GM12878 (cell line): ENCODE data around the gene RCC1. TPM values are rescaled to one million over a fixed set of nuclear protein-coding genes. Genes with fewer than 3 reads are reported as not detected.

ENCODE experiments used
- ATAC-seq: fragments of 200-7000 bp; cut with Tn5 transposase; 3 replicates; pipeline ENCODE4 v1.9.1; 2020; ENCODE audit warnings: mild to moderate bottlenecking, moderate library complexity
- BruUV-seq: library from RNA; stranded (reverse); fragments of 400-500 nt; replicated peaks from 2 replicates; lab custom pipeline; 2021; lab: Mats Ljungman, UMichigan
- CTCF ChIA-PET: fragments of 300-600 bp; sonication (Branson Sonifier 250); formaldehyde crosslinking; extraction: SDS; loops from one replicate; lab custom pipeline; 2021; ENCODE audit warnings: inconsistent platforms; lab: Yijun Ruan, JAX
- POLR2A ChIA-PET: fragments of 350-600 bp; formaldehyde crosslinking; extraction: SDS; loops from one replicate; lab custom pipeline; 2021; ENCODE audit warnings: inconsistent platforms; lab: Charles Lee
- RAD21 ChIA-PET: fragments of 300-600 bp; sonication (Branson Sonifier 250); formaldehyde crosslinking; loops from one replicate; lab custom pipeline; 2023; ENCODE audit warnings: antibody characterized with exemption; ENCODE audit not compliant: unreplicated experiment; lab: Charles Lee
- SMC1A ChIA-PET: fragments of 300-600 bp; sonication (Branson Sonifier 250); formaldehyde crosslinking; loops from one replicate; lab custom pipeline; 2023; ENCODE audit not compliant: unreplicated experiment, uncharacterized antibody; lab: Charles Lee
- DNase-seq: peaks from one replicate; pipeline ENCODE4 v3.0.0-alpha.2; 2011; ENCODE audit warnings: low read depth, low spot score
- FAIRE-seq: peaks from 3 replicates; lab custom pipeline; 2011; peaks lifted over from hg19 to GRCh38; lab: Jason Lieb, UNC
- H2AFZ ChIP-seq: 2 replicates; pipeline ENCODE4 v1.6.0; 2011; ENCODE audit warnings: low read depth, low read length, control low read depth; ENCODE audit not compliant: control insufficient read depth
- H3K27ac ChIP-seq: 2 replicates; pipeline ENCODE4 v1.5.1; 2011; ENCODE audit warnings: control low read depth; ENCODE audit not compliant: control insufficient read depth, insufficient read depth
- H3K27me3 ChIP-seq, 2 experiments: replicated peaks in 1 of 2; 2 replicates each; pipeline versions ENCODE4 v1.6.0 to v1.6.1; 2011; ENCODE audit warnings: low read length in 1 of 2; ENCODE audit not compliant: control insufficient read depth in 2 of 2, insufficient read depth in 2 of 2
- H3K36me3 ChIP-seq, 2 experiments: 2 replicates each; pipeline ENCODE4 v1.5.1; 2011; ENCODE audit warnings: low read length in 1 of 2; ENCODE audit not compliant: control insufficient read depth in 2 of 2, insufficient read depth in 2 of 2
- H3K4me1 ChIP-seq: 2 replicates; pipeline ENCODE4 v1.6.1; 2011; ENCODE audit warnings: mild to moderate bottlenecking, low read length, moderate library complexity, mixed read lengths; ENCODE audit not compliant: control insufficient read depth, insufficient read depth
- H3K4me2 ChIP-seq: 2 replicates; pipeline ENCODE4 v1.6.0; 2011; ENCODE audit warnings: control low read depth; ENCODE audit not compliant: control insufficient read depth, insufficient read depth
- H3K4me3 ChIP-seq: fragments of 200-600 bp; sonication (generic); 2 replicates; pipeline ENCODE4 v1.5.1; 2016
- H3K79me2 ChIP-seq: 2 replicates; pipeline ENCODE4 v1.6.0; 2011; ENCODE audit warnings: low read length; ENCODE audit not compliant: control insufficient read depth, insufficient read depth
- H3K9ac ChIP-seq: 2 replicates; pipeline ENCODE4 v1.8.0; 2011; ENCODE audit warnings: low read length, control low read depth, mixed read lengths; ENCODE audit not compliant: control insufficient read depth, insufficient read depth
- H3K9me3 ChIP-seq: replicated peaks from 3 replicates; pipeline ENCODE4 v1.5.1; 2011; ENCODE audit warnings: mild to moderate bottlenecking, low read length; ENCODE audit not compliant: control insufficient read depth, insufficient read depth
- H4K20me1 ChIP-seq: 2 replicates; pipeline ENCODE4 v1.6.0; 2011; ENCODE audit not compliant: control insufficient read depth, insufficient read depth
- CHD2 ChIP-seq: IDR thresholded peaks from 2 replicates; pipeline ENCODE4 v1.6.1; 2011; ENCODE audit warnings: low read depth, low read length, improper control_type of control experiment, borderline replicate concordance
- EGR1 ChIP-seq, 2 experiments: IDR thresholded peaks; 1 replicate in 1 of 2; 2 replicates in 1 of 2; pipeline ENCODE4 v1.6.1; 2011 to 2012; ENCODE audit warnings: low read depth in 2 of 2, low read length in 2 of 2, borderline replicate concordance in 1 of 2, mild to moderate bottlenecking in 1 of 2, moderate library complexity in 1 of 2
- HCFC1 ChIP-seq: fragments of 150-350 bp; IDR thresholded peaks from 2 replicates; pipeline ENCODE4 v1.6.1; 2014; ENCODE audit warnings: low read length
- HDAC6 ChIP-seq: fragments of 200-600 bp; sonication (generic); IDR thresholded peaks from one replicate; pipeline ENCODE4 v1.8.0; 2017; ENCODE audit warnings: antibody characterized with exemption; ENCODE audit not compliant: unreplicated experiment
- JUND ChIP-seq: IDR thresholded peaks from 2 replicates; pipeline ENCODE4 v1.6.1; 2012; ENCODE audit warnings: low read depth, mild to moderate bottlenecking, low read length, improper control_type of control experiment, moderate library complexity
- POLR2A ChIP-seq: IDR thresholded peaks from 2 replicates; pipeline ENCODE4 v1.6.1; 2011; ENCODE audit warnings: low read depth, mild to moderate bottlenecking, low read length
- YBX1 ChIP-seq: fragments of 450-650 bp; IDR thresholded peaks from 2 replicates; pipeline ENCODE4 v1.6.1; 2016; ENCODE audit warnings: antibody characterized with exemption
- WGBS: methylation state at CpG from one replicate; pipeline ENCODE4 v1.1.6; 2016; ENCODE audit warnings: low lambda C conversion rate; ENCODE audit not compliant: insufficient replicate concordance, insufficient coverage; ENCODE audit errors: missing lambda C conversion rate; 5-methylcytosine and 5-hydroxymethylcytosine counted together
- in situ Hi-C: fragments of 300-500 bp; cut with MboI; formaldehyde crosslinking; loops from 9 replicates; pipeline ENCODE4 v1.14.3; 2018; ENCODE audit warnings: mixed read lengths
- intact Hi-C: fragments of 100-400 bp; cut with micrococcal nuclease; formaldehyde crosslinking; loops from one replicate; pipeline ENCODE4 v1.14.2; 2022; ENCODE audit not compliant: unreplicated experiment
- polyA plus RNA-seq, 11 experiments: library from polyadenylated mRNA; depleted of rRNA in 4 of 11; unstranded in 6 of 11; stranded (reverse) in 5 of 11; fragments of >200 nt; fragmentation: Nextera tagmentation in 4 of 11; fragmentation: Illumina TruSeq in 1 of 11; extraction: Ambion mirVana in 4 of 11; extraction: Trizol in 1 of 11; gene quantifications; 1 replicate in 1 of 11; 2 replicates in 10 of 11; pipeline versions ENCODE4 v1.2.1 to v1.2.3, GENCODE V29; 2011 to 2016; ENCODE audit warnings: inconsistent platforms in 2 of 11, missing spikeins in 2 of 11, low read depth in 1 of 11
- total RNA-seq, 4 experiments: library from RNA; depleted of rRNA in 3 of 4; stranded (reverse); fragments of >200 nt in 3 of 4; fragmentation: Illumina TruSeq in 1 of 4; extraction: Trizol in 1 of 4; gene quantifications; 2 replicates each; pipeline versions ENCODE4 v1.2.1 to v1.2.3, GENCODE V29; 2013 to 2021
- TF ChIP-seq, protein P1 (sequence below): IDR thresholded peaks from 2 replicates; pipeline ENCODE4 v1.6.1; 2011; ENCODE audit warnings: borderline replicate concordance, low read depth, mild to moderate bottlenecking, moderate library complexity, low read length; ENCODE audit not compliant: insufficient read depth, poor library complexity, severe bottlenecking
- TF ChIP-seq, protein P2 (sequence below): fragments of 450-650 bp; IDR thresholded peaks from 2 replicates; pipeline ENCODE4 v1.6.1; 2017; ENCODE audit warnings: mild to moderate bottlenecking, moderate library complexity
- TF ChIP-seq, protein P3 (sequence below): fragments of 450-650 bp; IDR thresholded peaks from 2 replicates; pipeline ENCODE4 v1.6.1; 2016; ENCODE audit warnings: mild to moderate bottlenecking

The RCC1 gene
- total and polyA plus RNA-seq, 10 of the 15 experiments (the other 5 are each of a cell fraction or from before 2014, with no cell fraction given): 8.3 to 99.4 (median 74.6) TPM

DNA sequence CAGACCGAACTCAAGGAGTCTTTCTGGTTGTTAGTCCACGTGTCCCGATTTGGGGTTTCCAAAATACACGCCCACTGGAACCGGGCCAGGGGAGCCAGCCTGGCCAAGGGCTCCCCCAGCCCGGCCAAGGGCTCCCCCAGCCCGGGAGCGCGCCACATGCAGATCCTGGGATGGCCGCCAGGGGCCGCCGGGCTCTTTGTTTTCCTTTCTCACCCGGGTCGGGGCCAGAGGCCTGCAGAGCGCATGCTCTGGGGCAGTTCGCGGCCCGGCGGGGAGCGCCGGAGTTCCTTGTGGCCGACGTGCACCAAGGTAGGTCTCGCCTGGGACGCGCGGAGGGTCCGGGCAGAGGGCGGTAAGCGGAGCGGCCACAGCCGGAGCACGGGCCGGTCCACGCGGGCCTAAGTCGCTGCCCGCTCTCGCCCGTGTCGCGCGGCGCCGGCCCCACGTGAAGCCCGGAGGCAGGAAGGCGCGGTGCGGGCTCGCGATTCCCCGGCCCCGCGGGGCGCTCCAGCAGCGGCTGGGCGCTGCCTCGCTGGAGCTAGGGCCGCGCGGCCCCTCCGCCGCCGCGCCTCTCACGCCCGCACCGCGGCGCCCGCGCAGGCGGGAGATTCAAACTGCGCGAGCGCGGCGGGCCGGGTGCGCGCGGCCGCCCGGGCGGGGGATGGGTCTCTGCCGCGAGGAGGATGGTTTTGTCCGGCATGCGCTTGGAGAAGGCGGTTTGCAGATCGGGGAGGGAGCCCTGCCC is 12.3 kb downstream of the RCC1 start:
- H3K36me3 ChIP-seq: peaks cover 0 to 2% of the 10 kb centered on the region in 2 experiments; a peak in 3 of 4 replicates
- ATAC-seq (peak; percentile 72), FAIRE-seq (no peak), DNase-seq (no peak)
- peak overlapping the region; percentile 84 for H3K27ac ChIP-seq
- 1% methylated on average over 92 of the region's 92 CpGs for WGBS
- peaks cover 40% of the 10 kb centered on the region for H3K79me2 ChIP-seq
- H2AFZ ChIP-seq: peak overlapping the region; percentile 83
- peaks cover 18% of the 10 kb centered on the region for H3K4me1 ChIP-seq
- no peaks in the 10 kb centered on the region; the same call in 1 of the 2 replicates for H4K20me1 ChIP-seq
- ChIA-PET CTCF (interaction anchor here (0.6 to 8.0 kb wide), 7 partner anchors 34 to 158 kb away, joined by 3 to 95 read pairs (median 4); no protein-coding TSS in a partner anchor), POLR2A (interaction anchor here (0.7 to 3.2 kb wide), 4 partner anchors 12 to 85 kb away, joined by 3 to 21 read pairs (median 3); partner anchors contain the start of gene RCC1), RAD21 (interaction anchor here (1.8 to 4.4 kb wide), 2 partner anchors 61 to 85 kb away, joined by 12 to 32 read pairs; no protein-coding TSS in a partner anchor), SMC1A (interaction anchor here (1.2 to 8.4 kb wide), 4 partner anchors 10 to 97 kb away, joined by 3 to 57 read pairs (median 26); no protein-coding TSS in a partner anchor)
- peak overlapping the region; percentile 74 for H3K9ac ChIP-seq
- no peaks in the 10 kb centered on the region for H3K9me3 ChIP-seq
- peak overlapping the region; percentile 86 for H3K4me2 ChIP-seq
- in situ Hi-C loops (loop anchor here (5.0 kb wide), 2 partner anchors 84 to 359 kb away; no protein-coding TSS in a partner anchor), intact Hi-C loops (loop anchor here (1.0 to 5.0 kb wide), 6 partner anchors 35 to 359 kb away; partner anchors contain the start of genes TAF12 and TRNAU1AP)
- H3K4me3 ChIP-seq: peak overlapping the region; percentile 80
- H3K27me3 ChIP-seq: no peaks in the 10 kb centered on the region
- no TSS peak for BruUV-seq
- 0 out of 2 replicates have a peak, but pooled peaks have one; percentile 42 for TF ChIP-seq CHD2
- peak; percentile 89 for TF ChIP-seq POLR2A
- TF ChIP-seq, protein P1, sequence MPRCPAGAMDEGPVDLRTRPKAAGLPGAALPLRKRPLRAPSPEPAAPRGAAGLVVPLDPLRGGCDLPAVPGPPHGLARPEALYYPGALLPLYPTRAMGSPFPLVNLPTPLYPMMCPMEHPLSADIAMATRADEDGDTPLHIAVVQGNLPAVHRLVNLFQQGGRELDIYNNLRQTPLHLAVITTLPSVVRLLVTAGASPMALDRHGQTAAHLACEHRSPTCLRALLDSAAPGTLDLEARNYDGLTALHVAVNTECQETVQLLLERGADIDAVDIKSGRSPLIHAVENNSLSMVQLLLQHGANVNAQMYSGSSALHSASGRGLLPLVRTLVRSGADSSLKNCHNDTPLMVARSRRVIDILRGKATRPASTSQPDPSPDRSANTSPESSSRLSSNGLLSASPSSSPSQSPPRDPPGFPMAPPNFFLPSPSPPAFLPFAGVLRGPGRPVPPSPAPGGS: no peak
- TF ChIP-seq, protein P2, sequence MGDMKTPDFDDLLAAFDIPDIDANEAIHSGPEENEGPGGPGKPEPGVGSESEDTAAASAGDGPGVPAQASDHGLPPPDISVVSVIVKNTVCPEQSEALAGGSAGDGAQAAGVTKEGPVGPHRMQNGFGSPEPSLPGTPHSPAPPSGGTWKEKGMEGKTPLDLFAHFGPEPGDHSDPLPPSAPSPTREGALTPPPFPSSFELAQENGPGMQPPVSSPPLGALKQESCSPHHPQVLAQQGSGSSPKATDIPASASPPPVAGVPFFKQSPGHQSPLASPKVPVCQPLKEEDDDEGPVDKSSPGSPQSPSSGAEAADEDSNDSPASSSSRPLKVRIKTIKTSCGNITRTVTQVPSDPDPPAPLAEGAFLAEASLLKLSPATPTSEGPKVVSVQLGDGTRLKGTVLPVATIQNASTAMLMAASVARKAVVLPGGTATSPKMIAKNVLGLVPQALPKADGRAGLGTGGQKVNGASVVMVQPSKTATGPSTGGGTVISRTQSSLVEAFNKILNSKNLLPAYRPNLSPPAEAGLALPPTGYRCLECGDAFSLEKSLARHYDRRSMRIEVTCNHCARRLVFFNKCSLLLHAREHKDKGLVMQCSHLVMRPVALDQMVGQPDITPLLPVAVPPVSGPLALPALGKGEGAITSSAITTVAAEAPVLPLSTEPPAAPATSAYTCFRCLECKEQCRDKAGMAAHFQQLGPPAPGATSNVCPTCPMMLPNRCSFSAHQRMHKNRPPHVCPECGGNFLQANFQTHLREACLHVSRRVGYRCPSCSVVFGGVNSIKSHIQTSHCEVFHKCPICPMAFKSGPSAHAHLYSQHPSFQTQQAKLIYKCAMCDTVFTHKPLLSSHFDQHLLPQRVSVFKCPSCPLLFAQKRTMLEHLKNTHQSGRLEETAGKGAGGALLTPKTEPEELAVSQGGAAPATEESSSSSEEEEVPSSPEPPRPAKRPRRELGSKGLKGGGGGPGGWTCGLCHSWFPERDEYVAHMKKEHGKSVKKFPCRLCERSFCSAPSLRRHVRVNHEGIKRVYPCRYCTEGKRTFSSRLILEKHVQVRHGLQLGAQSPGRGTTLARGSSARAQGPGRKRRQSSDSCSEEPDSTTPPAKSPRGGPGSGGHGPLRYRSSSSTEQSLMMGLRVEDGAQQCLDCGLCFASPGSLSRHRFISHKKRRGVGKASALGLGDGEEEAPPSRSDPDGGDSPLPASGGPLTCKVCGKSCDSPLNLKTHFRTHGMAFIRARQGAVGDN: peak; percentile 61; the same call in 1 of the 2 replicates
- TF ChIP-seq, protein P3, sequence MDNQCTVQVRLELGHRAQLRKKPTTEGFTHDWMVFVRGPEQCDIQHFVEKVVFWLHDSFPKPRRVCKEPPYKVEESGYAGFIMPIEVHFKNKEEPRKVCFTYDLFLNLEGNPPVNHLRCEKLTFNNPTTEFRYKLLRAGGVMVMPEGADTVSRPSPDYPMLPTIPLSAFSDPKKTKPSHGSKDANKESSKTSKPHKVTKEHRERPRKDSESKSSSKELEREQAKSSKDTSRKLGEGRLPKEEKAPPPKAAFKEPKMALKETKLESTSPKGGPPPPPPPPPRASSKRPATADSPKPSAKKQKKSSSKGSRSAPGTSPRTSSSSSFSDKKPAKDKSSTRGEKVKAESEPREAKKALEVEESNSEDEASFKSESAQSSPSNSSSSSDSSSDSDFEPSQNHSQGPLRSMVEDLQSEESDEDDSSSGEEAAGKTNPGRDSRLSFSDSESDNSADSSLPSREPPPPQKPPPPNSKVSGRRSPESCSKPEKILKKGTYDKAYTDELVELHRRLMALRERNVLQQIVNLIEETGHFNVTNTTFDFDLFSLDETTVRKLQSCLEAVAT: no peak
- TF ChIP-seq YBX1: no peak
- TF ChIP-seq HDAC6: no peak
- no peak for TF ChIP-seq JUND
- peak; percentile 15; the same call in 1 of the 2 replicates for TF ChIP-seq HCFC1
- 0 out of 3 replicates have a peak, but pooled peaks of 1 of the 2 experiments have one; percentile 2 for TF ChIP-seq EGR1 (IDR thresholded peaks at IDR 0.05; ENCODE audit: borderline replicate concordance in 1 of 2, low read depth in 2 of 2, low read length in 2 of 2)
